ENCODE measurements around the gene RTN4.
"Not testable (repeated sequence)": the region's sequence is repeated elsewhere in the genome, so short reads cannot be mapped to it uniquely, and the experiment has no call there.

Gene RTN4

DNA sequence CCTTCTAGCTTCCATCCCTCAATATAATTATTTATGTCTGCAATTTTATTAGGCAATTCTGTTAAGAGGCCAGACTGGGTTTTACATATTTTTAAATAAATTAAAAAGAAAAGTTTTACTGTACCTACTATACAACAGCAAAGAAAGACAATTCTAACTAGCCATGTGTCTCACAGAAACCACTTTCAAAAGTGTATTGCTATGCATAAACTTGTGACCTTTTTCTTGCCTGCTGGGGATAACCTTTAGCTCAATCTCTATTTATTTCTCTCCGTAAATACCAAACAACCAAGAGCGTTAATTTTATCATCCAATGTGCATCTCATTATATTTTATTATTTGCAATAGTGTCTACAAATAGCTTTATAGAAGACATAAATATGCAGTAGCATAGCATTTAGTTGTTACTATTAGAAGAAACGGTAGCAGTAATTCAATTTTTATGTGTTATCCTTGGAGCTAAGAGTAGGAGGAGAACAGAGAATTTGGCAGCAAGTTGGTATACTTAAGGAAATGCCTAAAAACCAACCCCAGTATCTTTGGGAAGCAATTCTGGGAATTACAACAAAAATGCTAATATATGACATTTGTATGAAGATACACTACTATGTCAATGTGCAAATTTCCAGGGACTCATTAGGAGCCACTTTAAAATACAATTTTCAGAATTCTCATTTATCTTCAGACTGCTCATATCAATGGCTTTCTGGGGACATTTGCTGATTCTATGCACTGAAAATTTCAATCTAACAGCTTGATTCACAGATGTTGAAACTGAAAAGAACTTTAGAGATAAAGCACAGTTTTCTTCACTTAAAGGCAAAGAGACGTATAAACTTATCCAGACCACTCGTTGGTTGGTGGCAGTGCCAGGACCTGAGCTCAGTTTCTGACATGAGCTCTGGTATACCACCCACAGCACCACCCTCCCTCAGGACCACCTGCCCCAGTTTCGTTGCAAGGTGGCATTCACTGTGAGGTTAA is 23.0 kb upstream of the RTN4 start:
- DNase-seq: no peak

DNA sequence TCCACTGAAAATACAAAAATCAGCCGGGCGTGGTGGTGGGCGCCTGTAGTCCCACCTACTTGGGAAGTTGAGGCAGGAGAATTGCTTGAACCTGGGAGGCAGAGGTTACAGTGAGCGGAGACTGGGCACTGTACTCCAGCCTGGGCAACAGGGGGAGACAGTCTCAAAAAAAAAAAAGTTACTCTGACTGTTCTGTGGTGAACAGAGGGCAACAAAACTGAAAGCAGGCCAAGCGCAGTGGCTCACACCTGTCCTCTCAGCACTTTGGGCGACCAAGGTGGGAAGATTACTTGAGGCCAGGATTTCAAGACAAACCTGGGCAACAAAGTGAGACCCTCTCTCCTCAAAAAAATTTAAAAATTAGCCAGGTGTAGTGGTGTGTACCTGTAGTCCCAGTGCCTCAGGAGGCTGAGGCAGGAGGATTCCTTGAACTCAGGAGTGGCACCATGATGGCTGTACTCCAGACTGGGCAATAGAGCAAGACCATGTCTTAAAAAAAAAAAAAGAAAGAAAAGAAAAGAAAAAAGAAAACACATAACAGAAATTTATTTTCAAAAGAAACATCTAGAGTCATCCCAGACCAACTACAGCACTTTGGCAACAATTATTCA is 13.6 kb upstream of the RTN4 start:
- no peak for DNase-seq

DNA sequence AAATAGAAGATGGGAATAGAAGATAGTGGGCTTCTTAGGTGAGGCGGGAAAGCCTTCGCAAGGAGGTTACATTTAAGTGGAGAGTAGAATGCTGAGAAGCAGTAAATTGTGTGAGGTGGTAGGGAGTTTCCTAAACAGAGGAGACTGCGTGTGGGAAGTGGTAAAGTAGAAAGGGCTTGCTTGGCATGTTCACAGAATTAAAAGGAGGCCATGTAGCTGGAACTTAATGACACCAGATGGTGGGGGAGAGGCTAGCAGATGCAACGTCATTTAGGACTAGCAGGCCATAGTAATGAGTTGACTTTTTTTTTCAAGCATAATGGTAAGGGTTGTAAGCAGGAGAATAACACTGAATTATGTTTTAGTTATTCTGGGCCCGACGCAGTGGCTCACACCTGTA is 13.0 kb upstream of the RTN4 start:
- DNase-seq: no peak

DNA sequence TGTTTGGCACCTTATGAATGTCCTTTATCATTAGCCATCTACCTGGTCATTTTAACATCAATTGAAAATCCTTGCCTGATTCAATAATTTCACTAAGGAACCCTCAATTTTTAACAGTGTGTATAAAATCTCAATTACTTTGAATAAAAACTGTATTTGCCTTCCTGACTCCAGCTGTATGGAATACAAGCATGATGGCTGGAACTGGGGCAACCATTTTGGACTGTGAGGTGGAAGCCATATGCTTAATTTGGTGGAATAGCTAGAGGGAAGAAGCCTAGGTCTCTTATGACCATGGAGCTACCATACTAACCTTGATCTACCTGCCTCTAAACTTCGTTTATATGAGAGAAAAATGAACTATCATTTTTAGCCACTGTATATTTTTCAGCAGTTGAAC is 12.5 kb upstream of the RTN4 start:
- DNase-seq: no peak

DNA sequence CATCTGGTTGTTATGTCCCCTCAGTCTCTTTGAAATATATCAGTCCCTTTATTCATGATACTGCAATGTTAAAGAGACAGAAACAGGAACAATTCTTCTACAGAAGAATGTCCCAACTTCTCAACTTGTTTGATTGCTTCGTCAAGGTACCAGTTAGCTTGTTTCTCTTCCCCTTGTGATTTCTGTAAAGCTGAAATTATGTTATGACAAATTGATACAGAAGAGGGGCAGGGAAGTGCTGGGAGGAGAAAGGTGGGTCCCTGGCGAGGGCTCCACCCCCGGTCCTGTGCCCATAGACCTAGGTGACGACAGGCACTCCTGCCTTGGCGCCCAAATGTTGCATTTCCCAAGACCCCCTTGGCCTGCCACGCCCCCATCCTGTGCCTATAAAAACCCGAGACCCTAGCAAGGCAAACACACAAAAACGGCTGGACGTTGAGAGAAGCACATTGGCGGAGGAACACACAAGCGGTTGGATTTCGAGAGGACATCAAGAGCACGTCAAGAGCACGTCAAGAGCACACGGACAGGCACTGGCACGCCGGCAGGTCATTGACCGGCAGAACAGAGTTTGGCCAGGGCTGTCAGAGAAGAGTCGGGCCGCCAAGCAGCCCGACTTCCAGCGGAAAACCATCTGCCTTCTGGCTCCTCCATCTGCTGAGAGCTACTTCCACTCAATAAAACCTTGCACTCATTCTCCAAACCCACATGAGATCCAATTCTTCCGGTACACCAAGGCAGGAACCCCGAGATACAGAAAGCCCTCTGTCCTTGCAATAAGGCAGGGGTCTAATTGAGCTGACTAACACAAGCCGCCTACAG is 11.5 kb upstream of the RTN4 start:
- no peak for DNase-seq

DNA sequence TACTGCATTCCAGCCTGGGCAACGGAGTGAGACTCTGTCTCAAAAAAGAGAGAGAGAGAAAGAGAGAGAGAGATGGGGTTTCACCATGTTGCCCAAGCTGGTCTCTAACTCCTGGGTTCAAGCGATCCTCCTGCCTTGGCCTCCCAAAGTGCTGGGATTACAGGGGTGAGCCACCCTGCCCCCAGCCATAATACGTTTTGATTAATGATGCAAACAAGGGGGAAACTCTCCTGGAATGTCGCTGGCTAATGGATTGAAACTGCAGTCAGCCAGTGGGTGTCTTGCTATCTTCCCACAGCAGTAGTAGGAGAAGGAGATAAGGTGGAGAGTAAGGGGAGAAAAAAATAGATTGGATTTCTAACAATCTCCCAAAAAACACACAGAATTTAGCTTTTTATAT is 9.5 kb upstream of the RTN4 start:
- no peak for DNase-seq

DNA sequence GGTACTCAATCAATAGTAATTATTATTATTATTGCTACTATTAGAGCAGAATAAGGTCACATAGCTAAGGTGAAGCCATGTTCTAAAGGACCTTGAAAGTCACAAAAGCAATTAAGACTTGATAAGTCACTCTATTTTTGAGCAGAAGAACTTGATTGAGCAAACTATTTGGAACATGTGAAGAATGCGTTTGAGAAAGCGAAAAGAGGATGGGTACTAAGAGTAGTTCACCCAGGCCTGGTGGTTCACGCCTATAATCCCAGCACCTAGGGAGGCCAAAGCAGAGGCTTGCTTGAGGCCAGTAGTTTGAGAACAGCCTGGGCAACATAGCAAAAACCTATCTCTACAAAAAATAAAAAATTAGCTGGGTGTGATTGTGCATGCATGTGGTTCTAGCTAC is 7.2 kb upstream of the RTN4 start:
- no peak for DNase-seq

DNA sequence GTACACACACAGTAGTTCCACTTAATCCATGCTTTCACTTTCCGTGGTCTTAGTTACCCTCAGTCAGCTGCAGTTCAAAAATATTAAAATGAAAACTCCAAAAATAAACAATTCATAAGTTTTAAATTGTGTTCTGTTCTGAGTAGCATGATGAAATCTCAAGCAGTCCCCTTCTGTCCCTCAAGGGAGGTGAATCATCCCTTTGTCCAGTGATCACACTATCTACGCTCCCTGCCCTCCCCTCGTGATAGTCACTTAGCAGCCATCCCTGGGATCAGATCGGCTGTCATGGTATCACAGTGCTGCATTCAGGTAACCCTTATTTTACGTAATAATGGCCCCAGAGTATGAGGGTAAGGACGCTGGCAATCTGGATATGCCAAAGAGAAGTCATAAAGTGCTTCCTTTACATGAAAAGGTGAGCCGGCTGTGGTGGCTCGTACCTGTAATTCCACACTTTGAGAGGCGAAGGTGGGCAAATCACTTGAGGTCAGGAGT is 5.8 kb upstream of the RTN4 start:
- DNase-seq: no peak

DNA sequence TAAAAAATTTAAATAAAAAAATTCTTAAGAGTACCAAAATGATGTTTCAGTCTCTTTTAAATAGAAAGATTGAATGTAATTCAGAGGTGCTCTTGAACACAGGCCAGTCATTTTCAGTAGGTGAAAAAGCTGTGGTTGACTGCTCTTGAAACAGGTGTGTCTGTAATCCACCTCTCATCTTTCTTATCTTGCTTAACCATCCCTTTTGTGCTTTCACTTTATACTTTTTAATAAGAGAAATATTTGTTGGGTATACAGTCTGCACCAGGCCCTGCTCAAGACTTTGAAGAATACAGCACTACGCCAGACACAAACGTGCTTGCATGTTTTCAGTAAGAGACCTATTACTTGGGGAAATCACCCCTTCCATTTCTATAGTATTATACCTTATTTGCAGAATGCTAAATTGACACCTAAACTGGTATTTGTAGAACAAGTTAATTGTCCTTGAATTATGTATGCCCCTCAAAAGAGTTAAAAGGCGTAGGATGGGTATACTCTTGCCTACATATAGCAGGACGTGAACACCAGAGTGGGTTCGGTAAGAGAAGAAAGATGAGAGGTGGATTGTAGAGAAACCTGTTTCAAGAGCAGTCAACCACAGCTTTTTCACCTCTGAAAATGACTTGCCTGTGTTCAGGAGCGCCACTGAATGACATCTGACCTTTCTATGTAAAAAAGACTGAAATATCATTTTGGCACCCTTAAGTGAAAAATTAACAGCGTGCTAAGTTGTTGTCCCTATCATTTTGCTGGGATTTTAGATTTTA is 4.0 kb upstream of the RTN4 start:
- DNase-seq: no peak

DNA sequence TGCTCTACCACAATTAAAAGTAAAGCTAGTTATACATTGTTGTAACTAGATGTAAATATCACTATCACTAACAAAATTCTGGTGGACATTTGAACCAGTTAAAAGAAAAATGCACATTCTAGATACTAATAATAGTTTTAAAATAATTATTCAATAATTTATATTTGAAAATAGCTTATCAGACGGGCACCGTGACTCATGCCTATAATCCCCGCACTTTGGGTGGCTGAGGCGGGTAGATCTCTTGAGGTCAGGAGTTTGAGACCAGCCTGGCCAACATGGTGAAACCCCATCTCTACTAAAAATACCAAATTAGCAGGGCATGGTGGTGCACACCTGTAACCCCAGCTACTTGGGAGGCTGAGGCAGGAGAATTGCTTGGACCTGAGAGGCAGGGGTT is 3.0 kb upstream of the RTN4 start:
- not testable (repeated sequence) for DNase-seq

DNA sequence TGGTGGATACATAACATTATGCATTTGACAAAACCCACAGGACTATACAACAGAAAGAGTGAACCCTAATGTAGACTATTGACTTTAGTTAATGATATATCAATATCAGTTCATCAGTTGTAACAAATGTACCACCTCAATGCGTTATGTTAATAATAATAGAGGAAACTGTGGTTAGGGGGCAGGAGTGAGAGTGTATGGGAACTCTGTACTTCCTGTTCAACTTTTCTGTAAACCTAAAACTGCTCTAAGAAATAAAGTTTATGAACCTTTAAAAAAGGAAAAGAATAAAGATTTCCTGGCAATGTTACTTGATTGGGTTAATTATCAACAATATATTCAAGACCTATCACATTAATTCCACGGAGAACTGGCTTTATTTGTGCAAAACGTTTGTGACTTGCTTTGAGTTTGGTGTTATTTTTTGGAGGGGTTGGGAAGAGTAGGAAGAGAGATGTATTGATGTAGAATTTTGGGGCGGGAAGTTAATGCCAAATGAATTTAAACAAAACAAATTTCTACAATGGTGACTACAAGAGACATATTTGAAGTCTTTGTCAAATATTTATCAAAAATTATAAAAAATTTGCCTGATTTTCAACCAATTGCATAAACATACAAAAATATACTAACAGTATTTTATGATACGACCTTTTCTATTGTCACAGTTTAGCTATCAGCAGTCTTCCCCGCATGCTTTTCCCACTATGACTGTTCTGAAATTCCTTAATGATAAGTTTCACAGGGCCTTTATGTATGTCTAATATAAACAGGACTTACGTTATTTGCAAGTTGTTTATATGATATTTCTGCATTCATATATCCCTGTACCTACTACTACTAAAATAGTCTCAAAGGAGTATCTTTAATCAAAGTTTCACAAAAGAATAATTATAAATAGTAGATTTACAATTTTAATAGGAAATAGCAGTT is 2.1 kb upstream of the RTN4 start:
- DNase-seq: no peak

DNA sequence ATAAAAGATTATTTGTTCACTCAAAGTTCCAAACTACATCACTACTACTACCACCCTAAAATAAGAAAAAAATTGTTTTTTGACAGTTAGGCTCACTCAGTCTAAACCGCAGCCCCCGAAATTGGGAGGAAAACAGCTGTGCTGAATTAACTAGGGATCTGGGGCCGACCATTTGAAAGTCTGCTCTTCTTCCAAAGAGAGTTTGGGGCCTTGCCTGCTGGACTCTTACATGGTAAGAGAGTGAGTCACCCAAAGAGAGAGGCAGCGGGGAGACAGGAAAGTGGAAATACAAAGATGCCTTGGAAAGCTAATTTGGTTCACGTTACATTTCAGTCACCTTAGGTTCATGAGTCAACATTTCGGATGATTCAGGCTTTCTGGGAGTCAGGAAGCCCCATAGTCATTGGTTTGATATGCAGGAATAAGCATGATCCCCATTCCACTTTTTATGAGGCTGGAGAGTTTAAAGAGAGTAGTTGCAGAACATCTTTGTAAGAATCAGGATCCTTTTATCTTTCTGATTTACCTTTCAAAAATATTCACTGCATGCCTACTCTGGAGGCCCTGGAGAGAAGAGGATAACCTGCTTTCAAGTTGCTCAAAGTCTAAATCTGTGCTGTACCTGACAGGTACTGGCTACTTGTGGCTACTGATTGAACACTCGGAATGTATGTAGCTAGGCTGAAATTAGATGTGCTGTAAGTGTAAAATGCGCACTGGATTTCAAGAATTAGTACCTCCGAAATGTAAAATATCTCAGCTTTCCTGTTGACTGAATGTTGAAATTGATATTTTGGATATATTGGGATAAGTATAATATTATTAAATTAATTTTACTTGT is 995 bp upstream of the RTN4 start:
- peak; percentile 73 for DNase-seq

DNA sequence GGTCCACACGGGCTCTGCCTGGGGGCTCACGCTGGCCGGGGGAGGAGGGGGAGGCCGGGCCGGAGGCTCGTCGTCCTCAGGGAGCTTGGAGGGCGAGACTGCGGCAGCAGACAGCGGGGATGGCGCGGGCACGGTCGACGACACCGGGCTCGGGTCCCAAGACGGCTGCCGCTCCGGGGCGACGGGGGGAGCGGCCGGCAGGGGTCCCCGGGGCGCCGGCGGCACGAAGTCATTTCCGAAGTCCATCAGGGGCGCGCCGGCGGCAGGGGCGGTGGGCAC is 491 bp downstream of the RTN4 start:
- DNase-seq: no peak

DNA sequence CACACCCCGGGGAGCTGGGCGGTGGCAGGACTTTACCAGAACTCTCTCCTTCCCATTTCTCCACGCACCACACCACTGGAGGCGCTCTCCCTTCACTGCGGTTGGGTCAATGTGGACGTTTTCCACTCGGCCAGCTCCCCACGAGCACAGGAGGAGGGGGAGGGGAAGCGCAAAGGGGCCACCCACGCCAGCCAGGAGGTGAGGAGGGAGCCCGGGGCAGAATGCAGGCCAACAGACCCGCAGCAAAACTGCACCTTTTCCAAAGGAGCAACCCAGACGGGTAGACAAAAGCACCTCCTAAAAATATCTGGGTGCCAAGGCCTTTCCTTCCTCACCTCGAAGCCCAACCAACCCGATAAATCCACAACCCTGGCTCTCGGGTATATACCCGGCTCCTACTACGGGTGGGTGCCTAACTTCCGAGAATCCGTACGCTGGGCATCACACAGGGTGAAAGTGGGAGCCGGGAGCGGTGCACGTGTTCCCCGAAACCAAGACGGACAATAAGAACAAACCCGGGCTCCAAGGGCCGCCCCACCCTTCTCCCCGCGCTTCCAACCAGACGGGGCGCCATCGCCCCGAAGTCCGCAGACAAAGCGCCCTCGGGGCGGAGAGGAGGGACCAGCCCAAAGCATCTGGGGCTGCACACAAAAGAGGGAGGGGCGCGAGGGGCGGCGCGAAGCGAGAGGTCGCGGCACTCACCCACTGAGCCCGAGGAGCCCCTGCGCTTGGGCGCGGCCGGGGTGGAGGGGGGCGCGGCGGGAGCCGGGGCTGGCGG is 1.0 kb downstream of the RTN4 start:
- DNase-seq: peak; percentile 27

DNA sequence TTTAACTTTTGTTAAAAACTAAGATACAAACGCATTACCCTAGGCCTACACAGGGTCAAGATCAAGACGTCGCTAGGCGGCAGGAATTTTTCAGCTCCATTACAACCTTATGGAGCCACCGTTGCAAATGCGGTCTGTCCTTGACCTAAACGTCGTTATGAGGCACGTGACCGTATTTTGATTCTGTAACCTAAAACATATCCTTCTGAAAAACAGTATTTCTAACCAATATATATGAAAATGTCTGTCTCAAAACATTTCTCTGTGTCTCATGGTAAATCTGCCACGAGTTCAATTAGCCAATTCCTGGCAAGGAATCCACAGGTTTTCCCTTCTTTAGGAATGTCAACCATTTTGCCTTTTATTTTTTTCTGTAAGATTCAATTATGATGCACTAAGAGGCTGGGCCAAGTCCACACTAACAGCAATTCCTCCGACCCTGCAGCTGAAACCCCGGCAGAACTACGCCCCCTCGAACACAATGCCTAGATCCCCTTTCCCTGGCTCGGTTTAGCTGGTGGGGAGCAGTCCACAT is 1.7 kb downstream of the RTN4 start:
- no peak for DNase-seq

DNA sequence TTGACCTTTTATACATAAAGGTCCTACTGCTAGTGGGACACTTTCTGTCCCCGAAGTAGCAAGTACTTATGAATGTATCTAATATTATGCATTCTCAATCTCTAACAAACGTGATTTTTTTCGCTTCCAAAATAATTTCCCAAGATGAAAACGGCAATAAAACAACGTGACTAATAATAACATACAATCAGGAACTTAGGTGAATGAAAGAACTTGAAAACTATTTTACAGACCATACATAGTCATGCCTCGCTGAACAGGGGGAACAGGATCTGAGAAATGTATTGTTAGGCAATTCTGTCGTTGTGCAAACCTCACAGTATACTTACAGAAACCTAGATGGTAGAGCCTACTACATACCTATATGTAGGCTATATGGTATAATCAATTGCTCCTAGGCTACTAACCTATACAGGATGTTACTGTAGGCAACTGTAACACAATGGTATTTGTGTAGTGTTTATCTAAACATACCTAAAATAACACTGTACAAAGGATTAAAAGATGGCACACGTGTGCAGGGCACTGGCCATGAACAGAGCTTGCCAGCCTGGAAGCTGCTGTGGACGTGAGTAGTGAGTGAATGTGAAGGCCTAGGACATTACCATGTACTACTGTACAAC is 2.5 kb downstream of the RTN4 start:
- DNase-seq: no peak

DNA sequence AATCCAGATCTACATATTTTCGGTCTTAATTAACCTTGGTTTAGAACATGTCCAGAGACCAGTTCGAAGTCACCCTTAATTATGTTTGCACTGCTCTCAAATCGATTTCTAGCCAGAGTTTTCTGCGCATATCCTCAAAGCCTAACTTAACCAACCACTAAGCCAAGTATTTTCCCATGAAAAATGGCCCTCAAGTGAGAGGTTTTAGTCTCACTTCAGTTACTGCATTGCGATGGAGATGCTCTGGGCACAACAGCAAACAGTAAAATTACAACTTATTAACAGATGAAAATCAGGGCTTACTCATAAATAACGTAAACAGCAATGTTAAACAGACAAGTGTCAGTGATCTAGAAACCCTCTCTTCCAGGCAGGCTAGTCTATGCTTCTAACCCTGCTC is 4.5 kb downstream of the RTN4 start:
- DNase-seq: no peak

DNA sequence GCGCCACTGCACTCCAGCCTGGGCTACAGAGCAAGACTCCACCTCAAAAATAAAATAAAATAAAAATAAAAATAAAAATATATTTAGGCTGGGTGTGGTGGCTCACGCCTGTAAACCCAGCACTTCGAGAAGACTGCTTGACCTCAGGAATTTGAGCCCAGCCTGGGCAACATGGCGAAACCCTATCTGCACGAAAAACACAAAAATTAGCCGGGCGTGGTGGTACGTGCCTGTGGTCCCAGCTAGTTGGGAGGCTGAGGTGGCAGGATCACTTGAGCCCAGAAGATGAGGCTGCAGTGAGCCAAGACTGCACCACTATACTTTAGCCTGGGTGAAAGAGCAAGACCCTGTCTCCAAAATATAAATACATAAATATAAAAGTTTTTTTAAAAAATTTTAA is 6.4 kb downstream of the RTN4 start:
- no peak for DNase-seq

DNA sequence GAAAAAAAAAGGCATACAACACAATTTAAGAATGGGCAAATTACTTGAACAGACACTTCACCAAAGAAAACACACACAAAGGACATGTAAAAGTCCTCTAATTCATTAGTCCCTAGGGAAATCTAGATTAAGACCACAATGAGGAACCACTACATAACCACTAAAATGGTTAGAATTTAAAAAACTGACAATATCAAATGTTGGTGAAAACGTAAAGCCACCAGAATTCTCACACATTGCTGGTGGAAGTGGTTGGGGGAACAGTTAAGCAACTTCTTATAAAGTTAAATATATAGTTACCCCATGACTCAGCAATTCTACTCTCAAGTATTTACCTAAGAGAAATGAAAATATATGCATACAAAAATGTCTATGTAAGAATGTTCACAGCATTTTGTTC is 11.8 kb downstream of the RTN4 start:
- no peak for DNase-seq

Measured in T1000 (cell line).